ENCODE results near the gene CNBP.

Gene CNBP

GRCh38 chr3:129131465-129132088 is 52.1 kb downstream of the CNBP start:
- DNase-seq (ENCODE audit: low read depth, low spot score): no peak
- Histone ChIP-seq H3K36me3 (ENCODE audit: control insufficient read depth, insufficient read depth, low read length) (peaks cover 13% of the 10 kb centered on the region; the same call in 1 of the 2 replicates), H3K27me3 (ENCODE audit: control insufficient read depth, insufficient read depth, low read length) (no peaks in the 10 kb centered on the region), H3K4me3 (ENCODE audit: low read length) (no peak overlapping the region), H3K4me1 (ENCODE audit: control insufficient read depth, insufficient read depth, low read length) (no peaks in the 10 kb centered on the region; the same call in 1 of the 2 replicates), H3K9me3 (ENCODE audit: control insufficient read depth, insufficient read depth, low read length) (no peaks in the 10 kb centered on the region), H3K27ac (ENCODE audit: low read length) (no peak overlapping the region)
- no CpG with 5 or more reads among the region's 2 CpGs for WGBS (ENCODE audit: insufficient coverage, insufficient read length)

GRCh38 chr3:129130291-129130813 is 53.3 kb downstream of the CNBP start:
- no peak for DNase-seq (ENCODE audit: low read depth, low spot score)
- H3K36me3 ChIP-seq (ENCODE audit: control insufficient read depth, insufficient read depth, low read length): peaks cover 13% of the 10 kb centered on the region; the same call in 1 of the 2 replicates
- no peaks in the 10 kb centered on the region; the same call in 1 of the 2 replicates for H3K4me1 ChIP-seq (ENCODE audit: control insufficient read depth, insufficient read depth, low read length)
- no peak overlapping the region for H3K4me3 ChIP-seq (ENCODE audit: low read length)
- H3K9me3 ChIP-seq (ENCODE audit: control insufficient read depth, insufficient read depth, low read length): no peaks in the 10 kb centered on the region
- no peaks in the 10 kb centered on the region for H3K27me3 ChIP-seq (ENCODE audit: control insufficient read depth, insufficient read depth, low read length)
- H3K27ac ChIP-seq (ENCODE audit: low read length): no peak overlapping the region
- no CpG with 5 or more reads among the region's 13 CpGs for WGBS (ENCODE audit: insufficient coverage, insufficient read length)

DNA sequence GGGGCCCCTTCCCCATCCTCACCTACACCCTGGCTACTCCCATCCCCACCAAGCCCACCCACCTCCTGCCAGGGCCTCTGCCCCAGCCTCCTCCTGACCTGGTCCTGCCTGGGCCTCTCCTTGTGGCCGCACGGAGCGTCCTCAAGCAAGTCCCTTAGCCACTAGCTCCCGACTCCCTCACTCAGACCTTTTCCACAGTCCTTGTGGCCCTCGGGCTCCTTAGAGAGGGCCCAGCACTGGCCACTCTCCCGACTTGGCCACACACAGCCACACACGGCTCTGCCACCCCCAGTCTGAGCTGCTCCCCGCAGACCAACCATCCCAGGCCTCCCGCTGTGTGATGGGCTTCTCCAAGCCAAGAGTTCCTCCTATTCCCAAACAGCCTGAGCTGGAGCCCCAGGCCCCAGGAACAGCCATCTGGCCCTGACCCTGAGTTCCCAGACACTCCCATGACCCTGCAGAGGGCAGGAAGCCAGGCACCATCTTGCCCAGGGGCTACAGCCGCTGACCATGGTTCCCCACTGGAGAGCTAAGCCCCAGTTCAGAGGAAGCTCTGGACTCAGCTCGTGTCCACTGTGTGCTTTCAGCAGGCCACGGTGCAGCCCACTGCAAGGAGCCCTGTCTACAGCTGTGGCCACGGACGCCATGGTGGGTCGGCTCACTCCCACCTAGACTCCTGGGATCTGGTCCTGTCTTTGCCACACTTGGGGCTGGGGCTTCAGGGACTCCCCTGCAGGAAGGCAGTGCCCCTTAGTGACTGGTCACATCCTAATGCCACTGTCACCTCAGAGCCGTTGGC is 55.1 kb downstream of the CNBP start:
- Histone ChIP-seq H3K4me1 (ENCODE audit: control insufficient read depth, insufficient read depth, low read length) (no peaks in the 10 kb centered on the region; the same call in 1 of the 2 replicates), H3K4me3 (ENCODE audit: low read length) (no peak overlapping the region), H3K36me3 (ENCODE audit: control insufficient read depth, insufficient read depth, low read length) (peaks cover 10% of the 10 kb centered on the region; the same call in 1 of the 2 replicates), H3K27ac (ENCODE audit: low read length) (no peak overlapping the region), H3K9me3 (ENCODE audit: control insufficient read depth, insufficient read depth, low read length) (no peaks in the 10 kb centered on the region), H3K27me3 (ENCODE audit: control insufficient read depth, insufficient read depth, low read length) (no peaks in the 10 kb centered on the region)
- no CpG with 5 or more reads among the region's 16 CpGs for whole genome bisulfite sequencing (ENCODE audit: insufficient coverage, insufficient read length)
- no peak for DNase-seq (ENCODE audit: low read depth, low spot score)

DNA sequence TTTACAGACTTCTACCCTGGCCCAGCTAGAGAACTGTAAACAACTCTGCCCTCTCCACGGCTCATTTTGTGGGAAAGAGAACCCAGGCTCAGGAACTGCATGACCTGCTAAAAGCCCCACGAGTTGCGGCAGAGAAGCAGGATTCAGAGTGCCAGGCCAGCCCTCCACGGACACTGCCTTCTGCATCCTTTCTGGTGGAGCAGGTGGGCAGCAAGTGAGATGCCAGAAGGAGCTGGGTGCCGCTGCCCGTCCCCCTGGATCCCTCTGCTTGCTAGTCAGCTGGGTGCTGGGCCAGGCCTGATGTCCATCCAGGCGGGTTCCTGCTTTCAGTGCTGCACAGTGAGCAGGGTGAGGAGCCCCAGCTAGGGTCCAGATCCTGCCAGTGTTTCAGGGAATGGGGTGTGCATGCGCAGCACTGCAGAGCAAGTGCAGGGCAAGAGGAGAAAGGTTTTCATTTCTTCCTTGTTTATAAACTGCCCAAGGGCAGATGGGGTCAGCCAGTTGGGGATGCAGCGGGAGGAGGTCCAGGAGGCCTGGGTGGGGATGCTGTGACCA is 56.9 kb downstream of the CNBP start:
- no peaks in the 10 kb centered on the region for H3K27me3 ChIP-seq (ENCODE audit: control insufficient read depth, insufficient read depth, low read length)
- no peak overlapping the region for H3K4me3 ChIP-seq (ENCODE audit: low read length)
- H3K27ac ChIP-seq (ENCODE audit: low read length): no peak overlapping the region
- DNase-seq (ENCODE audit: low read depth, low spot score): no peak
- no peaks in the 10 kb centered on the region for H3K9me3 ChIP-seq (ENCODE audit: control insufficient read depth, insufficient read depth, low read length)
- peaks cover 7% of the 10 kb centered on the region; the same call in 1 of the 2 replicates for H3K36me3 ChIP-seq (ENCODE audit: control insufficient read depth, insufficient read depth, low read length)
- no peaks in the 10 kb centered on the region for H3K4me1 ChIP-seq (ENCODE audit: control insufficient read depth, insufficient read depth, low read length)
- WGBS (ENCODE audit: insufficient coverage, insufficient read length): no CpG with 5 or more reads among the region's 9 CpGs

- no peaks in the 10 kb centered on the region for H3K9me3 ChIP-seq (ENCODE audit: control insufficient read depth, insufficient read depth, low read length)
- H3K36me3 ChIP-seq (ENCODE audit: control insufficient read depth, insufficient read depth, low read length): no peaks in the 10 kb centered on the region
- no peak overlapping the region; the same call in 1 of the 2 replicates for H3K4me3 ChIP-seq (ENCODE audit: low read length)
- H3K4me1 ChIP-seq (ENCODE audit: control insufficient read depth, insufficient read depth, low read length): peaks cover 4% of the 10 kb centered on the region; the same call in 1 of the 2 replicates
- DNase-seq (ENCODE audit: low read depth, low spot score): no peak
- WGBS (ENCODE audit: insufficient coverage, insufficient read length): no CpG with 5 or more reads among the region's 5 CpGs
- H3K27ac ChIP-seq (ENCODE audit: low read length): no peak overlapping the region
- H3K27me3 ChIP-seq (ENCODE audit: control insufficient read depth, insufficient read depth, low read length): no peaks in the 10 kb centered on the region
Observed at GRCh38 chr3:129123314-129124060, 60.2 kb downstream of the CNBP start.

- no peak for DNase-seq (ENCODE audit: low read depth, low spot score)
Observed at GRCh38 chr3:129122412-129123011, 61.2 kb downstream of the CNBP start.

GRCh38 chr3:129121792-129122411 is 61.8 kb downstream of the CNBP start, which contains the start of gene RAB43:
Gene RAB43 (minus strand): TSS chr3:129121804. CDS start chr3:129121489, 315 bp downstream.
- WGBS (ENCODE audit: insufficient coverage, insufficient read length): no CpG with 5 or more reads among the region's 60 CpGs
- H3K27ac ChIP-seq (ENCODE audit: low read length): no peak within 1 kb of the TSS
- DNase-seq (ENCODE audit: low read depth, low spot score): peak; percentile 90
- H3K27me3 ChIP-seq (ENCODE audit: control insufficient read depth, insufficient read depth, low read length): no peaks in the 10 kb centered on the region
- H3K4me1 ChIP-seq (ENCODE audit: control insufficient read depth, insufficient read depth, low read length): peaks cover 4% of the 10 kb centered on the region; the same call in 1 of the 2 replicates
- peak within 1 kb of the TSS; percentile 93 for H3K4me3 ChIP-seq (ENCODE audit: low read length)
- no peaks in the 10 kb centered on the region for H3K9me3 ChIP-seq (ENCODE audit: control insufficient read depth, insufficient read depth, low read length)
- no peaks in the 10 kb centered on the region for H3K36me3 ChIP-seq (ENCODE audit: control insufficient read depth, insufficient read depth, low read length)

More at GRCh38 chr3:129122412-129123011, 61.2 kb downstream of the CNBP start:
- Histone ChIP-seq H3K27me3 (ENCODE audit: control insufficient read depth, insufficient read depth, low read length) (no peaks in the 10 kb centered on the region), H3K27ac (ENCODE audit: low read length) (no peak overlapping the region), H3K4me1 (ENCODE audit: control insufficient read depth, insufficient read depth, low read length) (peaks cover 4% of the 10 kb centered on the region; the same call in 1 of the 2 replicates), H3K4me3 (ENCODE audit: low read length) (peak overlapping the region; percentile 73), H3K36me3 (ENCODE audit: control insufficient read depth, insufficient read depth, low read length) (no peaks in the 10 kb centered on the region), H3K9me3 (ENCODE audit: control insufficient read depth, insufficient read depth, low read length) (no peaks in the 10 kb centered on the region)
- no CpG with 5 or more reads among the region's 18 CpGs for WGBS (ENCODE audit: insufficient coverage, insufficient read length)

DNA sequence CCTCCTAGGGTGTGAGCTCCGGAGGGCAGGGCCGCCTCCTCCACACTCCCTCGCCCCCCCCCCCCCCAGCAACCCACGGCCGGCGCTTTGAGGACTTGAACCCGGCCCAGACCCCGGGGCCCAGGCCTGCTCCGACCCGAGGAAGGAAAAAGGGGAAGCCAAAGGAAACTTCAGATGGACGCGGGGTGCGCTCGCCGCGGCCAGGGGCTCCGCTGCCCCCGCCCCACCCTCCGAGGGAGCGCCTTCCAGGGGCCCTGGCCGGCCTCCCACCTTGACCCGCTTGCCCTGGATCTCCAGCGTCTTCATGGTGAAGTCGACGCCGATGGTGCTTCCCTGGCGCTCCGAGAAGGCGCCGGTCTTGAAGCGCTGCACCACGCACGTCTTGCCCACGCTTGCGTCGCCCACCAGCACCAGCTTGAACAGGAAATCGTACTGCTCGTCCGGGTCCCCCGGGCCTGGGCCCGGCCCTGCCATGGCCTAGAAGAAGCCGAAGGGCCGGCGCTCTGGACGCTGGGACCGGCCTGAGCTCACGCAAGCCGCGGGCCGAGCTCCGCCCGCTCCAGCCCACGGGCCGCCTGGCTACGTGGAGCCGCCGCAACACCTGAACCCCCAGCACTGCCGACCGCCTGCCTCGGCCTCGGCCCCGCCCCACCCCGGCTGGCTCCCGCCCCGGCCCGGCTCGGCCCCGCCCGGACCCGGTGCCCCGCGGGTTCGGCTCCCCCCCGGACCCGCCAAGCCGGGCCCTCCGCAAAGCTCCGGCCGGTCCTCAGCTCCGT is 62.5 kb downstream of the CNBP start:
- Histone ChIP-seq H3K36me3 (ENCODE audit: control insufficient read depth, insufficient read depth, low read length) (no peaks in the 10 kb centered on the region), H3K27ac (ENCODE audit: low read length) (no peak overlapping the region), H3K27me3 (ENCODE audit: control insufficient read depth, insufficient read depth, low read length) (no peaks in the 10 kb centered on the region), H3K9me3 (ENCODE audit: control insufficient read depth, insufficient read depth, low read length) (no peaks in the 10 kb centered on the region), H3K4me3 (ENCODE audit: low read length) (peak overlapping the region; percentile 93), H3K4me1 (ENCODE audit: control insufficient read depth, insufficient read depth, low read length) (peaks cover 6% of the 10 kb centered on the region; the same call in 1 of the 2 replicates)
- DNase-seq (ENCODE audit: low read depth, low spot score): no peak
- WGBS (ENCODE audit: insufficient coverage, insufficient read length): no CpG with 5 or more reads among the region's 80 CpGs

Data from iPS DF 6.9 (cell line).